Stimulated activated CD4-positive, alpha-beta T cell treated with anti-CD3 and anti-CD28 coated beads, TNF-alpha, amount 100 ng/mL, for 48 hours (primary cell): Measurements from ENCODE around the gene TOGARAM2.
A peak's percentile ranks its signal among the peaks of the same experiment; 100 is the strongest.

Experiments used
- DNase-seq, 3 donors: peaks; one replicate each; pipeline ENCODE4 v3.0.0-alpha.2; 2020; ENCODE audit warnings: low read depth in 3 of 3

Gene TOGARAM2

DNA sequence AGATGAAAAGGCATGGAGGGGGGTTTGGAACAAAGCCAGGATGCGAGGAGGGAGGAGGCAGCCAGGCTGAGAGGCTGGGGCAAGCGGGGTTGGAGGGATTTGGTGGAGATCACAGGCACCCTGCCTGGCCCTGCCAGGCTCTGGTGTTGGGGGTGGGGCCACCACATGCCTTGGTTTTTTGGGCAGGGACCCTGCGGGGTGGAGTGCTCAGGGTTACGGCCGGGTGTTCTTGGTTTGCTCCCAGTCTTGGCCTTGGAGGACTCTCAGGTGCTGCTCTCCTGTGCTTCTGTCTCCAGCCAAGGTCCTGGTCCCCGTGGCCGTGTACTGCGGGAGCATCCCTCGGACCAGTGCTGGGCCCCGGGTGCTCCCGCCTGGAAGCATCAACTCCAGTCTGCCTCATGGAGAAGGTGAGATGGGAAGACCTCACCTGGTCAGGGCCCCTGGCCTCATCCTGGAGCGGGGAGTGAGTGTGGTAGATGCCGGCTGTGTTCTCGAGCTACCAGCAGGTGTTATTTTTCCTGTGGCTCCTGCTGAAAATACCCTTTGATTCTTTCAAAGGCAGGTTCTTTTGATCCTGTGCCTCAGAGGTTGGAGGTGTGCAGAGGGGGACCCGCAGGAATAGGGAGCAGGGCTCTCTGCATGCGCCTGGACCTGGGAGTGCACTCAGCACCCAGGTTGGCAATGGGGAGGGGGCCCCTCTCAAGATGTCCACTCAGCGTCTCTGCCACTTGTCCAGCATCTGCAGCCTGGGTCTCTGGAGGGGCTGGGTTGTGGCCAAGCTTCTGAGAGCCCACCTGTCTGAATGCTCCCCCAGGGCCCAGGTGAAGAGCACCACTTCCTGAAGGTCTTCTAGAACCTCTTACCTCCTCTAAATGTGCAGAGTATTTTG lies 17.0 kb downstream of the TOGARAM2 start:
- DNase-seq: no peak

DNA sequence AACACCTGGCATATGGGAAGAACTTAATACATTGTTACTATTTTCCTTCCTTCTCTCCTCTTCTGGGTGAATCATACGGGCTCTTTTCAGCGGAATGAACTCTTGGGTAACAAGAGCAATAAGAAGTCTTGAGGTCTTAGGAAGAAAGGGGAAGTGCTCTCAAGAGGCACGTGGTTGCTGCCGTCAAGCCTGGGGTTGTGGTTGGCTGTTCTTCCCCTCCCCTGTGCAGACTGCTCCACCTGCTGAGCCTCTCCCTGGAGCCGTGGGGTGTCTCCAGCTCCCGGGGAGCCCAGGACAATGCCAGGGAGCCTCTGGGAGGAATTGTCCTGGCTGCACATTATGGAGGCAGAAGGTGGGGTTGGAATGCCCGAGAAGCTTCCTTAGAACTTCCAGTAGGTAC lies 19.4 kb downstream of the TOGARAM2 start:
- no peak for DNase-seq

DNA sequence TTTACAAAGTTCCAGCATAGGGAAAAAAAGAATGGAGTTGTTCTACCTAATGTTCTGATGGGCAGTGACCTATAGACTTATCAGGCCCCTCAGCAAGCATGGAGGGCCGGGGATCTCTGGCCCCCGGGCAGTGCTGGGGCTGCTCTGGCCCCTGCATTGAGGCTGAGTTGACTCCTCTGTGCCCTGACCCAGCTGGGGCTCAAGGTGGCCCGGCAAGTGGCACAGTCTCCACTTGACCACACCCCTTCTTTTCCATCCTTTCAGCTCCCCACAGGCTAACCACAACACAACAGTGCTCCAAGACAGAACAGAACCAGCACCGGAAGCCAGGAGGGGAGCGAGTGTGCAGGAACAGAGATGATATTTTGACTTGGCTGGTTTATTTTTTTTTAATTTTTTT lies 19.9 kb downstream of the TOGARAM2 start:
- no peak for DNase-seq

DNA sequence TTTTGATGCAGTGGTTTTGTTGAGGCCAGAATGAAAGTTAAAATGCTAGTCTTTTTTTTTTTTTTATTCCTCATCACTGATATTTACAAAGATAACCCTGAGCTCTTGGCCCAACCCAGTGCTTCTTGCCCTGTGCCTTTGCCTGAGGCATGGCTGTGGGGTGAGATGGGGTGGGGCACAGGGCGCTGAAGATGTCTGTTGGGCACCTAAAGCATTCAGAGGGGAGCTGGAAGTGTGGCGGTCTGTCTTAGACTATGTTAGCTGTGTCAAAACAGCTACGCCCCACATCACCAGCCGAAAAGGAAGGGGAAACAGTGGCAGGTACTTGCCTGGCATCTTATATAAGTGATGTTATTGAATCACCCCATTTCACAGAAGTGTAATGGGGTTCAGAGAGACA lies 20.7 kb downstream of the TOGARAM2 start:
- DNase-seq: no peak

DNA sequence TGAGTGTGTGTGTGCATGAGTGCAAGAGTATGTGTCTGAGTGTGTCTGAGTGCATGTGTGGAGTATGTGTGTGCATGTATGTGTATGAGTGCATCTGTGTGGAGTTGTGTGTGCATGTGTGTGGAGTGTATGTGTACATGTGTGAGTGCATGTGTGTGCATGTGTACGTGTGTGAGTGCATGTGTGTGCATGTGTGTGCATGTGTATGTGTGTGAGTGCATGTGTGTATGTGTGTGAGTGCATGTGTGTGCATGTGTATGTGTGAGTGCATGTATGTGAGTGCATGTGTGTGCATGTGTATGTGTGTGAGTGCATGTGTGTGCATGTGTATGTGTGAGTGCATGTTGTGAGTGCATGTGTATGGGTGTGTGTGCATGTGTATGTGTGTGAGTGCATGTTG lies 23.7 kb downstream of the TOGARAM2 start:
- no peak for DNase-seq

DNA sequence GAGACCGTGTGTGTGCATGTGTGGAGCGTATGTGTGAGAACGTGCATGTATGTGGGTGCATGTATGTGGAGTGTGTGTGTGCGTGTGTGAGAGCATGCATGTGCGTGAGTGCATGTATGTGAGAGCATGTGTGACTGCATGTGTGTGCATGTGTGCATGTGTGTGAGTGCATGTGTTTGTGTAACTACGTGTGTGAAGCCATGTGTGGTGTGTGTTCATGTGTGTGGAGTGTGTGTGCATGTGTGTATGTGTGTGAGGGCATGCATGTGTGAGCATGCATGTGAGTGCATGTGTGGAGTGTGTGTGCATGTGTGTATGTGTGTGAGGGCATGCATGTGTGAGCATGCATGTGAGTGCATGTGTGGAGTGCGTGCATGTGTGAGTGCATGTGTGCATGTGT lies 24.2 kb downstream of the TOGARAM2 start:
- DNase-seq: no peak

DNA sequence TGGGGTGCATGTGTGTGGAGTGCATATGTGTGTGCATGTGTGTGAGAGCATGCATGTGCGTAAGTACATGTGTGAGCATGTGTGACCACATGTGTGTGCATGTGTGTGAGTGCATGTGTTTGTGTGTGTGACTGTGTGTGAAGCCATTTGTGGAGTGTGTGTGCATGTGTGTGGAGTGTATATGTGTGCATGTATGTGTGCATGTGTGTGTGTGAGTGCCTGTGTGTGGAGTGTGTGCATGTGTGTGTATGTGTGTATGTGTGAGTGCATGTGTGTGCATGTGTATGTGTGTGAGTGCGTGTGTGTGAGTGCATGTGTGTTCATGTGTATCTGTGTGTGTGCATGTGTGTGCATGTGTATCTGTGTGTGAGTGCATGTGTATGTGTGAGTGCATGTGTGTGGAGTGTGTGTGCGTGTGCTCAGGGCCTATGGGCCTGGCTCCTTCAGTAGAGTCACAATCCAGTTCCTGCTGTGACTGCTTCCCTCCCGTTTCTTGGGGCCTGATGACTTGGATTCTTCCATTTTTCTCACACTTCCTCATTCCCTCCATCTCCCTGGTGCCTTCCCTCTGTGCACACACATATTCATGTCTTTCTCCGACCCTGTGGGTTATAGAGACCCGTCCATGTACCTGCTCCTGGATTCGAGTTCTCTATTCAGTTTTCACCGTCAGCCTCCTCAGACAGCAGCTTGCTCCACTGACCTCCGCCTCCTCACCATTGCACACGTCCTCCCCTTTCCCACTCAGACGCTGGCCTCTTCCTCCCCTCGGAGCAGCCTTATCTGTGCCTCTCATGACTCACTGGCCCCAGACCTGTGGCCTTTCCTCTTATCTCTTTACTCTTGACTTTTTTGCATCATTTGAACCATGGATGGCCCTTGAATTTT lies 25.2 kb downstream of the TOGARAM2 start:
- DNase-seq: no peak

DNA sequence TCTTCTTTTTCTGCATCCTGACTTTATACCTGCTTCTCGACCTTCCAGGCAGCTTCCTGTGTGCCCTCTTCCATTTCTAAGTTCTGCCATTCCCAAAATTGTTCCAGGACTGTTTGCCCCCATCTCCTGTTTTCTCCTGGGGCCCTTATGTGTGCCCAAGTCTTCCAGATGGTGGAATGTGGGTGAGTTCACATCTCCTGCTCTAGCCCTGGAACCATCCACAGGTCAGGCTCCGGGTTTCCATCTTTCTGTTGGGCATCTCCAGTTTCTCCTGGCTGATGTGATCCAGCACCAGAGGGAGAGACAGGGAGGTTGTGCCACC lies 25.8 kb downstream of the TOGARAM2 start:
- DNase-seq: no peak

DNA sequence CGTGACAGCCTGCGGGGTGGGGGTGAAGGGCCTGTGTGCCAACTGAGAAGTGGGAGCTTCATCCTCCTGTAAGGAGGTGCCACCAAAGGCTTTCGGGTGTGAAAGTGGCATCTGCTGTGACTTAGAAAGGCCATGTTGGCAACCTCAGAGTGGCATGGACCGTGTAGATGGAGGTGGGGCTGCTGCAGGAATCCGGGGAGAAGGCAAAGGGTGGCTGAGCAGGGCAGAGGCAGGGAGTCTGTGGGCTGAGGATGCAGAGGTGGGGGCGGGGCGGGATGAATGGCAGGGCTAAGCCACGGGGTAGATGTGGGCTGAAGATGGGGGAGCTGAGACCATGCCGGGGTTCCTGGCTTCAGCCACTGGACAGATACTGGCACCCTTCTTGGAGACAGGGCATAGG lies 28.2 kb downstream of the TOGARAM2 start:
- DNase-seq: no peak

DNA sequence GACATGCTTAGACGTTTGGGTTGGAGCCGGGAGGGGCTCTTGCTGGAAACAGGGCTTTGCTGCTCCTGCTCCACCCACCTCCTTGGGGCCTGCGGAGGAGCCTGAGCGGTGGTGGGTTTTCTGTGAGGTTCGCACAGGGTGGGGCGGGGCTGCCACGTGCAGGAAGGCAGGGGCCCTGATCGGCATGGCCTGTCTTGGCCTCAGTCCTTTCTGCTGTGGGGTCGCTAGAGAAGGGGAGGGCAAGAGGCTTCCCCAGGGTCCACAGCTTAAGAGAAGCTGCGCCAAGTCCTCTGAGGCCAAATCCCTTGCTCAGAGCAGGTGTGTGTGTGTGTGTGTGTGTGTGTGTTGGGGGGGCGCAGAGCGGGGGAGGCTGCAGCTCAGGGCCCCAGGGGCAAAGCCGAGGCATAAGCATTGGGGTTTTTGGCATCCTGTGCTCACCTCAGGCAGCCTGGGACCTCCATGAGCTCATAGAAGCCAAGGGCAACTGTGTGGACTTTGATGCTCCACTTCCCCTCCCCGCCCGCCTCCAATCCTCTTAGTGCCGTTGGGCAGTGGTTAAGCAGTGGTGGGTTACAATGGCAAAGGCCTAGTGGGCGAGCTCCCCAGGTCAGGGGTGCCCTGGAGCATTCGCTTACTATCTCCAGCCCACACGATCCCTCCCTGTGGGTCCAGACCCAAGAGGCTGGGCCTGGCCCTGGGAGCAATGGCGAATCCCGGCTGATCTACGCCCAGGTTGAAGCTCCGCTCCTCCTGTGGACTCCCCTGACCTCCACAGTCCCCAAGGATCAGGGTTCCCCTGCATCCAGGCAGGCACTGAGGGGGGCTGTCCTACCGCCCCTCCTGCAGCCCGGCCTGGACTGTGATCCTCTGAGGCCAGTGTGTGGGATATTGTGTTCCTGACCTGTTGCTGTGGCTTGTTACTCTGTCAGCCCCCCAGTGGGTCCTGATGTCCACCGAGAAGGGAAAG lies 28.9 kb downstream of the TOGARAM2 start:
- no peak for DNase-seq

DNA sequence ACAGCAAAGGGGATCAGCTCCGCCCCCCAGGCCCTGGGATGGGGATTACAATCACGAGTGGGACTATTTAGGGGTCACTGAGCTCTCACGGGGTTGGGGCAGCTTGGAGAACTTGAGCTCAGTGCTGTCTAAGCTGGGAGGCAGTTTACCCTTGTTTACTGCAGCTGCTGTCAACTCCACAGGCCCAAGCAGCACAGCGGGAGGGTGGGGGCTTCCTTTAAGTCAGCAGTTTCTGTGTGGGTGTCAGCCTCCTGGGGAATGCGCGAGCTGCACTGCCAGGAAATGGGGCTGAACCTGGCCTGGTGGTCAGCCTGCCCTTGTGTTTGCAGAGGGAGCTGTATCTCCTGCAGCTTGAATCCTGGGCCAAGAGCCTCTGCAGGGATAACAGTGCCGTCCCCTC lies 29.8 kb downstream of the TOGARAM2 start:
- DNase-seq: peak in 1 of 3 donors; percentile 1

DNA sequence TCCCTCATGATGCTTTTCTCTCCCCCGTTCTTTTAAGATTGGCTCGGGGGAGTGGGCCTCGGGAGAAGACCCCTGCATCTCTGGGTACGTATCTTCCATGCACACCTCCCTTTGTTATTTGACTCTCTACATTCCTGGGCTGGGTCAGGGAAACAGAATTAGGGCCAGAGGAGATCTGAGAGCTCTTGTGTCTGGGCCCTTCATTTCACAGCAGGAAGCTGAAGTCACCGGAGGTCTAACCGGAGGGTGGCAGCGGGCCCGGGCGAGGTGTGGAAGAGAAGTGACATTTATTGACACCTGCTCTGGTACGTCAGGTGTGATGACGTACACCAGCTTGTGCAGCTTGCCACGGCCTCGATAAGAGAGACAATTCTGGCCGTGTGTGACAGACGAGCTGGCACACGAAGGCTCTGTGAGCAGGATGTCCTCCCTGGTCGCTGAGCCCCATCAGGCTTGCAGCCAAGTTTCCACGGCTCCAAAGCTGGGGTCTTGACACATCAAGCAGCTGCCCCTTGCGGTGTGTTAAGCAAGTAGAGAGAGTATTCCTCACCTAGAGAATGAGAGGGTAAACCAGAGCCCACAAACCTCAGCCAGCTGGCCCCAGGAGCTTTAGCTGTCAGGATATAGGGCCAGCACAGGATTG lies 30.4 kb downstream of the TOGARAM2 start:
- DNase-seq: peak; percentile 17 to 51 (median 30)

DNA sequence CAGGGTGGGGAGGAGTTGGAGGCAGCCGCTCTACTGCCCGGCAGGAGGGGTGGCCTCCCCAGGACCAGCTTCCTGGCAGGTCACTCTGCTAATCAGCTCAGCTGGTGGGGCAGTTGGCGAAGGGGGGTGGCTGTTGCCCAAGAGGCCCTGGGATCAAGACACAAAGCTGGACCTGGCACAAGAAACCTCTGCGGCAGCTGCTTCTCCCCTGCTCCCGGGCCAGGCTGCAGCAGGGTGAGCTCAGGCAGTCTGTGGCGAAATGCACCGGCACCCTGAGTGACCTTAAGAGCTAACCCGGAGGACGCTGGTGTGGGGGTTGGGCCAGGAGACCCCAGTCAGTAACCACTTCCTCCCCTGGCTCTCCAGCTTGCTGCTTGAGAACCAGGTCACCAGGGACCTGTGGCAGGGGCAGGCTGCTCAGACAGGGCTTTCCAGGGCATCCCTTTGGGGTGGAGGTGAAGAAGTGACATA lies 31.1 kb downstream of the TOGARAM2 start:
- no peak for DNase-seq

DNA sequence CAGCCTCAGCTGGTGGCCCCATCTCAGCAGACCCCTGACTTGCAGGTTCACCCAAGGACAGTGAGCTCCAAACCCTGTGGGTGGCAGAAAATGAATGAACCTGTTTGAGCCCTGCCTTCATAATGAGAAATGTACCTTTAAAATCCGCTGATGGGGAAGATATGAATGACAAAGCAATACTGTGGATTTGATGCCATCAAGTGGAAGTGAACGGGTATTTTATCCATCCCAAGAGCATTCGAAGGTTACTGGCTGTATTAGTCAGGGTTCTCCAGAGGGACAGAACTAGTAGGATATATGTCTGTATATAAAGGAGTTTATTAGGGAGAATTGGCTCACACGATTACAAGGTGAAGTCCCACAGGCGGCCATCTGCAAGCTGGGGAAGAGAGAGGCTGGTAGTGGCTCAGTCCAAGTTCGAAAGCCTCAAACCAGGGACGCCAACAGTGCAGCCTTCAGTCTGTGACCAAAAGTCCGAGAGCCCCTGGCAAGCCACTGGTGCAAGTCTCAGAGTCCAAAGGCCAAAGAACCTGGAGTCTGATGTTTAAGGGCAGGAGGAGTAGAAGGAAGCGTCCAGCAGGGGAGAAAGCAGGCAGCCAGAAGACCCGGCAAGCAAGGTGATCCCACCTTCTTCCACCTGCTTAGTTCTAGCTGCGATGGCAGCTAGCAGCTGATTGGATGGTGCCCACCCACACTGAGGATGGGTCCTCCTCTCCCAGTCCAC lies 32.1 kb downstream of the TOGARAM2 start:
- DNase-seq: no peak

DNA sequence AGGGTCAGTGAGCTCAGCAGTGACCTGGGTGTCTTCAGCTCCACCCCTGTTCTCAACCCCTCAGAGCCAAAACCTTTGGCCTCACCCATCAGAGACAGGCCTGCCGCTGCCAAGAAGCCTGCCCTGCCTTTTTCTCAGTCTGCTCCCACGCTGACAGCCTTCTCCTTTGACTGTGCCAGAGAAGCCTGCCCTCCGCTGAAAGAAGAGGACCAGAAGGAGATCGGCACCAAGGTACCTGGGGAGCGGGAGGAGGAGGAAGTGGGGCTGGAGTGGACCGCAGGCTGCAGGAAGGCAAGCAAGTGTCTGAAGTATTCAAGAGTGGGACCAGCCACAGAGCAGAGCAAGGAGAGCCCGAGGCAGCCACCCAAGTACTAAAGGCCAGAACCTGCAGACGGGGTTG lies 33.2 kb downstream of the TOGARAM2 start:
- DNase-seq: peak in 1 of 3 donors; percentile 2

DNA sequence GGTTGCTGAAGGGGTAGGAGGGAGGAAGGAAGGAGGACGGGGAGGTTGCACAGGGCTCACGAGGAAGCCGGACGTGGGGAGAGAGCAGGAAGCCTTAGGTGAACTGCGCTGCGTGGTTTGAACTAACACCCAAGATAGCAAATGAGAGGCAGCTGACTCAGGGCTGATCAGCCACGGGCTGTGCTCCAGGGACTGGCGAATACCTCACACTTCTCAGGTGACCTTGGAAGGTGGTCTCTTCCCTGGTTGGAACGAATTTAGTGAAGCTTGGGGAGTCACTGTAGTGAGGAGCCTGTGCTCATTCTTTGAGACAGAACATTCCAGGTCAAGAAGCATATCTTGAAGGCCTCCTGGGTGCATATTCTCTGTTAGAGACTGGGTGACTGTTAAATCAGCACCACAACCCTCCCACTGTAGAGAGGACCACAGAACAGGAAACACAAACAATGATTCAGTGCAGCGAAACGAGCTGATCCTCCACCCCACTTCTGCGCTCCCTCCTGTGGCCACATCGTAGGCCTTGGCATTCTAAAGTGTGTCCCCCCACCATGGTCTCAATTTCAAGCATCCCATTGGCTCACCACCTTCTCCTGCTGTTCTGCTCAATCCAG lies 33.8 kb downstream of the TOGARAM2 start:
- DNase-seq: peak; percentile 51 to 61 (median 55)

DNA sequence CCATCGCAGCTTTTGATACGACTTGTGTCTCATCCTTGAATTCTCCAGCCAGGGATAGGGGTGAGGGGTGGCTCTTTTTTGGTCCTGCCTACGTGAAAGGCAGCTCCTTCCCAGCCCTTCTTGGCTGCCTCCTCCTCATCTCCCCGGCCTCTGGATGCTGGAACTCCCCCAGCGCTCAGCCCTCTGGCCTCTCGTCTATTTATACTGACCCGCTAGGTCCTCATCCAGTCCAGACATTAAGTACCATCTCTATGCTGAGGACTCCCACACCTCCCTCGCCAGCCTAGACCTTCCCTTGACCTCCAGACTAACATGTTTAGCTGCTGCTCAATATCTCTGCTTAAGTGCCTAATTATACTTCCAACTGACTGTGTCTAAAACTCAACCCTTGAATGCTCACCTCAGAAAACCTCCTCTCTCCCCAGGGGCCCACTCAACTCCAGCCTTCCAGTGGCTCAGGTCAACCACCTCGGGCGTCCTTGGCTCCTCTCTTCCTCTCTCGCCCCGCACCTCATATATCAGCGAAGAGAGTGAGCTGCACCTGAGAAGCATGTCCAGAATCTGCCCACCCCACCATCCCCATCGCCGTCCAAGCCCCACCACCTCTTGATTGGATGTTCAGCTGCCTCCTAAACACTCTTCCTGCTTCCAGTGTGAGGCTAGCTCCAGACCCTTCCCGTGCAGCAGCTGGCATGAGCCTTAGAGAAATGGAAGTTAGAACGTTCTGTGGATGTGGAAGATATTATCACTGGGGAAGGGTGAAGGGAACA lies 34.8 kb downstream of the TOGARAM2 start:
- DNase-seq: no peak

DNA sequence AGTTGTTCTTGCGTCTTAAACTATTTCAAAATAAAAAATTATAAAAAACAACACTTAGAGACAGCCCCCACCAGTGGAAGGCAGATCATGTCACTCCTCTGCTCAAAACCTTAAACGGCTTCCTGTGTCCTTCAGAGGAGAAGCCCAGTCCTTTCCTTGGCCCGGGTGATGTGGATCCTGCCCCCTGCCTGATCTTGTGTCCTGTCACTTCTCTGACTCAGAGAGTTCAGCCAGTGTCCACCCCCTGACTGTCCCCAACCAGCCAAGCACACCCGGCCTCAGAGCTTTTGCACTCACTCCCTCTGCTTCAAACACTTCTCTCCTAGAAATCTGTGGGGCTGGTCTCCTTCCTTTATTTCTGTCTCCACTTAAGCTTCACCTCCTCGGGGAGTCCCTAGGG lies 35.4 kb downstream of the TOGARAM2 start:
- DNase-seq: no peak

DNA sequence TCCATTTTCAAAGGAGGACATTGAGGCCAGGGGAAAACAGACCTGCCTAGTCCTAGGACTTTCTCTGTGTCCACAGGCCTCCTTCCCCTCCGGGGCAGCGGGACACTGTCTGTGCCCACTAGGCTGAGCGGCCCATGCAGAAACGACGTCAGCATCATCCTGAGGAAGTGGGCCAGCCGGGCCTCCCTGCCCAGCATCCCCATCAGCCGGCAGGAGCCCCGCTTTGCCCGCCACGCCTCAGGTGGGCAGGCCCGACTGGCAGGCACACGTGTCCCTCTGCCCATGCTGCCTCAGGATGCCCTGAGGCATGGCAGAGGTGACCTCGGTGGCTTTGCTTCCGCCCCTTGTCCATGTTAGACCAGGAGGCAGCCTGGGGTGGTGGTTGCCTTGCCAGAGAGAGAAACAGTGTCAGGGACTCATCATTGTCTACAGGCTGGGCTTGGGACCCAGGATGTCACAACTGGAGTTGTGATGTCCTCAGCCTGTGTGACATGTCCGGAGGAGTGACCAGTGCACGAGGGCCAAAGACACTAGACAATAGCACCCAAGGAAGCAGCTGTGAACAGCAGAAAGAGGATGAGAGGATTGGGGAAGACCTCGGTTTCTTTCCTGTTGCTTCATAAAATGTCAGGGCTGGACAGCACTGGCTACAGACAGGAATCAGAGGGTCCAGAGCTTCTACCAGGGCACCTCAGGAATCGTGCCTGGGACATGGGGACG lies 36.8 kb downstream of the TOGARAM2 start:
- no peak for DNase-seq
